HG03469 (cell line): Measurements from ENCODE around the gene TMEM270.

Experiments
- ATAC-seq: cut with Tn5 transposase; IDR thresholded peaks from one replicate; pipeline ENCODE4 v1.9.1; 2021; ENCODE audit warnings: mild to moderate bottlenecking, moderate library complexity, moderate number of reproducible peaks; ENCODE audit not compliant: unreplicated experiment

Gene TMEM270

DNA sequence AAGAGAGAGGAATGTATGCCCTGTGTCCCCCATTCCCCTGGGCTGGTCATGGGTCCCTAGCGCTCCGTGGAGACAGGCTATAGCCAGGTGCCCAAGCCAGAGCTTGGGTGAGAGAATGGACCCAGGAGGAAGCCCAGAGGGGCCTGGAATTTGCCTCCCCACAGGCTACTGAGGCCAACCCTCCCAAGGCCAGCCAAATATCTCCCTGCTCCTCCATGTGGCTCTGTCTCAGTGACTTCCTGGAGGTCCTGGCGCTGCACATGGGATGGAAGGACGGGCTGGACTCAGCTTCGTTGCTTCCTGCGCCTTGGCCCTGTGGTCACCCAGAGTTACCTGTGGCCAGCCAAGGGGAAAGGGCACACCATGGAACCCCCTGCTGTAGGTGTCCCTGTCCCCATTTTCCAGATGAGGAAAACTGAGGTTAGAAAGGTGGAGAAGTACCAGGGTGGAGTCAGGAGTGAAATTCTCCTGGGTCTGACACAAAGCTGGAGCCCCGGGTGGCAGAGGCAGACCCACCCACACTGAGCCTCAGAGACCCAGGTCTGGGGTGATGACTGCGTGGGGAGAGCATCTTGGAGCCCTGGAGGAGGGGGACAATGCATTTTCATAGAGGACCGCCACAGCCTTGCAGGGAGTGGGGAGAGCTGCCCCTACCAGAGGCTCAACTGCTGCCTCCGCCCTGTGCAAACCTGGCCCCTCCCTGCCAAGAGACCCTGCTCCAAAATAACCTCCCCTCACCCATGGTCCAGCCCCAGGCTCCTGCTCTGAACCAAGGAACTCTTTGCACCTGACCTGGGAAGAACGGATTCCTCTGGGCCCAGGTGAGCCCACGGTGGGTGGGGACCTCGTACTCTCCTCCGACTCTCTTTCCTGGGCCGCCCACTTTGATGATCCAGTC is 42.6 kb downstream of the TMEM270 start:
- no peak for ATAC-seq

GRCh38 chr7:73904219-73905137 is 43.5 kb downstream of the TMEM270 start:
- no peak for ATAC-seq

- no peak for ATAC-seq
Observed at GRCh38 chr7:73905360-73905759, 44.4 kb downstream of the TMEM270 start.

DNA sequence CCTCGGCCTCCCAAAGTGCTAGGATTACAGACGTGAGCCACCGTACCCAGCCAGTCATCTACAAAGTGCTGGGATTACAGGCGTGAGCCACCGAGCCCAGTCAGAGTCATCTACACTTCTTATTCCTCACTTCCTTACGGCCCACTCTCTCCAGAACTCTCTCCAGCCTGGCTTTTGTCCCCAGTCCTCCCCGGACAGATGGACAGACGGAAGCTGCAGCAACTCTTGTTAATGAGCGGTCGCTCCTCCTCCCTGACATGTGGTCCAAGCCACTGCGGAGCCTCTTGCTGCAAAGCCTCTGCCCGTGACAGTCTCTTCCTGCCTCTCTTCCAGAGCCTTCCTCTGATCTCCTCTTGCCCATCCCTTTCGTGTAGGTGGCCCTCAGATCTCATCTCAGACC is 45.9 kb downstream of the TMEM270 start:
- ATAC-seq = no peak

GRCh38 chr7:73907554-73908122 is 46.7 kb downstream of the TMEM270 start:
- no peak for ATAC-seq

DNA sequence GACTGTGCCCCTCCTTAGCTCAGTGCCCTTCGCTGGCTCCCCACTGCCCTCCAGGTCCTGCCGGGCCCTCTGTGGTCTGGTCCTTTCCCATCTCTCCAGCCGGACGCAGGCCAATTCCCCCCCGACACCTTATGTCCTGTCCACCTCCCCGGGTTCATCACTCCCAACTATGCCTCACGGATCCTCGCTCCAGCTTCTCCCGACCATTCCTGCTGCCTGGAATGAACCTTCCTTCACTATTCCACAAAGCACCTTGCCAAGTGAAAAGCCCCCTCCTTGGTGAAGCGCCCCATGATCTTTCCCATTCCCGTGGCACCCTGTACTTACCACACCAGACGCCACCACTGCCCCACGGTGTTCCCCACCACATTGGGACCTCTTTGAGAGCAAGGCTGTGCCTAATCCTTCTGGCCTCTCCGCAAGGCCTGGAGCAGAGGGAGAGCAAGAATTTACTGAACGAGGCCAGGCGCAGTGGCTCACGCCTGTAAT is 47.2 kb downstream of the TMEM270 start:
- no peak for ATAC-seq

DNA sequence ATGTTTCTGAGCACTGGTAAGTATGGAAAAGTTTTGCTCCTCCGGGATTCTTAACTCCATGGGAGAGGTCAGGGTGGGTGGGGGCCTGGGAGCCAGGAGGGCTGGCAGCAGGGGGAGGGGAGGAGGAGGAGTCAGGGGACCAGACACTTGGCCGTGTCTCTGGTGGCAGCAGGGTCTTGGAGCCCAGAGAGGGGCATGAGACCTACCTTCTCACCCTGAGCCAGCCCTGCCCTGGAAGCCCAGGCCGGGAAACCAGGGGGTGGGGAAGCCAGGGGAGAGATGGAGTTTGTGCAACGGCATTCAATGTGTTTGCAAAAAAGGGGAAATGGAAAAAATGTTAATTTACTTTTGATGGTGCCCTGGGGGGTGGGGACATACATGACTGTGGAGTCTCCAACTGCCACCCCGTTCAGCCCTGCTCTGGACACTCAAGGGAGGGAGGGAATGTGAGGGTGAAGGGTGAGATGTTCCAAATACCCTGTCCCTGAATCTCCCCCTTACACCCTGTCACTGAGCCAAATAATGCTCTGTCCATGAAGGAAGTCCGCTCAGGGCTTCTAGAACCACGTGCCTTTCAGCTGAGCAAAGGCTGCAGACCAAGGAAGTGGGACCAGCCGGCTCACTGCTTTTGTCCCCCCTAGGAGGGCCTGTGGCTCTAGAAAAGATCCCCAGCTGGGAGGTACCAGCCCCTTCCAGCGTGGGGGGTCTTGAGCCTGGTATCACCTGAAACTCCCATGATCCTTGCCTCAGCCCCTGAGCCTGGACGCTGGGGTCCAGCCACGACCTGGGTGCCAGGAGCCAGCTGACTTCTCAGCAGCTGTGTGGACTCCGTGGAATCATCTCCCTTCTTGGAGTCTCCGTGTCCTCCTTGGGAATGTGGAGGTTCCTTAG is 48.3 kb downstream of the TMEM270 start:
- no peak for ATAC-seq

DNA sequence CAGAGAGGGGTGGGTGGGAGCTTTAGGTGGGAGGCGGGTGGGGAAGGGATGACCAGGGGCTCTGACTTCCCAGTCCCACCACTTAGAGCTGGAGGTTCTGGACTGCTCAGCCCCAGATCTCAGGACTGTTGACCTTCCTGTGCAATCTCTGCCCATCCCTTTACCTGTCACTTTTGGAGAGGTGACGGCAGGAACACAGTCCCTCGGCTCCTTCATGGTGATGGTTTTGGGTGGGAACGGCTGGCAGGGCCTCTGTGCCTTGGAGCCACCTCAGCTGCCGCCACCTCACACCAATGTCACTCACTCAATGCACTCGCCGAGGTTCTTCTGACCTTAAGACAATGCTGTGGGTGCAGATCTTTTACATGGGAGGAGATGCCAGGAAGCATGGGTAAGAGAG is 49.0 kb downstream of the TMEM270 start:
- ATAC-seq = no peak

GRCh38 chr7:73912223-73912622 is 51.3 kb downstream of the TMEM270 start:
- ATAC-seq = no peak
